ENCODE data around the gene SNX5. TPM values are rescaled to one million over a fixed set of nuclear protein-coding genes. Genes with fewer than 3 reads are reported as not detected.
A peak's percentile ranks its signal among the peaks of the same experiment; 100 is the strongest.

Gene SNX5
- total and polyA plus RNA-seq, 2 of the 13 experiments (the other 11 are each of a cell fraction or from before 2014, with no cell fraction given): 664 to 1,040 TPM

- TF ChIP-seq NCOA1 (CRISPR knock-in tag; IDR thresholded peaks at IDR 0.05) (no peak), TCF7L2 (IDR thresholded peaks at IDR 0.05; ENCODE audit: low read depth, low read length) (no peak), POLR2A (IDR thresholded peaks at IDR 0.05; ENCODE audit: insufficient read depth in 1 of 2, low read depth in 2 of 2, low read length in 2 of 2) (no peak), ZBTB21 (CRISPR knock-in tag; IDR thresholded peaks at IDR 0.05) (no peak), SATB2 (CRISPR knock-in tag; IDR thresholded peaks at IDR 0.05) (no peak), ZNF607 (CRISPR knock-in tag; IDR thresholded peaks at IDR 0.05; ENCODE audit: borderline replicate concordance) (no peak), GLMP (CRISPR knock-in tag; IDR thresholded peaks at IDR 0.05; ENCODE audit: borderline replicate concordance) (no peak), ATF6 (CRISPR knock-in tag; conservative IDR thresholded peaks at IDR 0.05) (no peak), ZNF33A (CRISPR knock-in tag; IDR thresholded peaks at IDR 0.05; ENCODE audit: borderline replicate concordance) (no peak), ZNF460 (CRISPR knock-in tag; IDR thresholded peaks at IDR 0.05; ENCODE audit: borderline replicate concordance) (no peak), DRAP1 (CRISPR knock-in tag; IDR thresholded peaks at IDR 0.05) (0 out of 2 replicates have a peak, but pooled peaks have one; percentile 11), FOXP4 (CRISPR knock-in tag; IDR thresholded peaks at IDR 0.05) (no peak), MEF2D (CRISPR knock-in tag; IDR thresholded peaks at IDR 0.05) (no peak), SNRNP70 (IDR thresholded peaks at IDR 0.05; ENCODE audit: low read depth, low read length) (no peak), HMG20A (CRISPR knock-in tag; IDR thresholded peaks at IDR 0.05; ENCODE audit: borderline replicate concordance) (0 out of 2 replicates have a peak, but pooled peaks have one; percentile 20), ZNF264 (CRISPR knock-in tag; IDR thresholded peaks at IDR 0.05) (0 out of 2 replicates have a peak, but pooled peaks have one; percentile 27), TFAP4 (IDR thresholded peaks at IDR 0.05; ENCODE audit: borderline replicate concordance, low read depth) (no peak), ZKSCAN8 (CRISPR knock-in tag; IDR thresholded peaks at IDR 0.05; ENCODE audit: borderline replicate concordance) (0 out of 2 replicates have a peak, but pooled peaks have one; percentile 29), SRY (CRISPR knock-in tag; IDR thresholded peaks at IDR 0.05) (no peak), XRCC5 (optimal IDR thresholded peaks at IDR 0.05; ENCODE audit: low read length) (no peak), ARID2 (CRISPR knock-in tag; IDR thresholded peaks at IDR 0.05; ENCODE audit: borderline replicate concordance) (no peak), ZNF10 (CRISPR knock-in tag; IDR thresholded peaks at IDR 0.05; ENCODE audit: borderline replicate concordance, low read depth) (no peak), RXRA (CRISPR knock-in tag; IDR thresholded peaks at IDR 0.05) (no peak; the same call in 1 of the 2 replicates), JARID2 (CRISPR knock-in tag; IDR thresholded peaks at IDR 0.05; ENCODE audit: insufficient replicate concordance) (no peak)
These were observed 43.3 kb downstream of the SNX5 start (continued) for GRCh38 chr20:17925141-17925939.
